Thyroid gland (tissue), 4 donors: ENCODE data around the gene UBTD1. TPM values are rescaled to one million over a fixed set of nuclear protein-coding genes. Genes with fewer than 3 reads are reported as not detected.

Experiments used
- DNase-seq, 2 donors: peaks; one replicate each; pipeline ENCODE4 v3.0.0-alpha.2; 2019
- H3K27ac ChIP-seq, 3 donors: fragments of 200-600 bp; sonication (generic); 1 replicate in 2 of 3; 2 replicates in 1 of 3; pipeline ENCODE4 v1.5.1; 2016 to 2019; ENCODE audit warnings: mild to moderate bottlenecking in 1 of 3, moderate library complexity in 1 of 3
- H3K27me3 ChIP-seq: fragments of 200-600 bp; sonication (generic); one replicate; pipeline ENCODE4 v1.5.1; 2019
- H3K36me3 ChIP-seq, 2 donors: fragments of 200-600 bp; sonication (generic); one replicate each; pipeline ENCODE4 v1.5.1; 2016 to 2019
- H3K4me1 ChIP-seq, 2 donors: fragments of 200-600 bp; sonication (generic); one replicate each; pipeline ENCODE4 v1.5.1; 2017 to 2019
- H3K4me3 ChIP-seq, 3 donors: fragments of 200-600 bp; sonication (generic); replicated peaks in 1 of 3; 1 replicate in 2 of 3; 2 replicates in 1 of 3; pipeline ENCODE4 v1.5.1; 2016; ENCODE audit warnings: mild to moderate bottlenecking in 1 of 3
- H3K9me3 ChIP-seq: fragments of 200-600 bp; sonication (generic); one replicate; pipeline ENCODE4 v1.5.1; 2017
- CTCF ChIP-seq, 6 experiments: fragments of 200-600 bp in 3 of 6; fragments of 450-650 bp in 3 of 6; sonication (generic) in 3 of 6; IDR thresholded peaks; one replicate each; pipeline ENCODE4 v1.5.1; 2016 to 2019; ENCODE audit warnings: antibody characterized with exemption in 6 of 6, mild to moderate bottlenecking in 2 of 6, inconsistent platforms in 1 of 6, moderate library complexity in 1 of 6
- POLR2A ChIP-seq, 2 donors: fragments of 450-650 bp; IDR thresholded peaks; one replicate each; pipeline ENCODE4 v1.6.1; 2017; ENCODE audit warnings: antibody characterized with exemption in 2 of 2, mild to moderate bottlenecking in 2 of 2, moderate library complexity in 1 of 2
- WGBS, 2 donors: methylation state at CpG; one replicate each; pipeline ENCODE4 v1.1.5; 2017; 5-methylcytosine and 5-hydroxymethylcytosine counted together
- intact Hi-C: fragments of 100-400 bp; cut with DNase I; formaldehyde crosslinking; loops from one replicate; pipeline ENCODE4 v1.15.1; 2023
- total RNA-seq, 4 donors: library from RNA; depleted of rRNA; stranded (reverse); fragments of >200 nt; gene quantifications; one replicate each; pipeline ENCODE4 v1.2.3, GENCODE V29; 2016

UBTD1 gene
- total RNA-seq, 4 donors from 2014 or later, result 7.8 to 27.8 (median 20.0) TPM

- peaks cover 17 to 49% of the 10 kb centered on the region in 2 donors for H3K4me1 ChIP-seq
- H3K27me3 ChIP-seq, result no peaks in the 10 kb centered on the region
- H3K9me3 ChIP-seq, result no peaks in the 10 kb centered on the region
- 0% methylated on average over 12 to 37 of the region's 41 CpGs for WGBS, 2 donors
- H3K4me3 ChIP-seq, result peak overlapping the region; percentile 45 to 98 (median 87)
- no peaks in the 10 kb centered on the region for H3K36me3 ChIP-seq
- H3K27ac ChIP-seq, result peak overlapping the region; percentile 76 to 95 (median 91)
- intact Hi-C loops, result no loop called here
- DNase-seq, result peak; percentile 72 to 75
- TF ChIP-seq CTCF (IDR thresholded peaks at IDR 0.05), result no peak
- TF ChIP-seq POLR2A (IDR thresholded peaks at IDR 0.05), result no peak
Measured at GRCh38 chr10:97499561-97500296, 1.0 kb downstream of the UBTD1 start.

- no peaks in the 10 kb centered on the region for H3K27me3 ChIP-seq
- H3K4me3 ChIP-seq, result peak overlapping the region in 1 of 3 donors; percentile 45
- TF ChIP-seq CTCF (IDR thresholded peaks at IDR 0.05) (no peak), POLR2A (IDR thresholded peaks at IDR 0.05) (no peak)
- peak overlapping the region in 2 of 3 donors; percentile 11 to 95 for H3K27ac ChIP-seq
- H3K9me3 ChIP-seq, result no peaks in the 10 kb centered on the region
- WGBS, 2 donors, result 78 to 81% methylated on average over 2 of the region's 2 CpGs
- no peak for DNase-seq
- intact Hi-C loops, result no loop called here
- H3K4me1 ChIP-seq, result peaks cover 14 to 43% of the 10 kb centered on the region in 2 donors
- H3K36me3 ChIP-seq, result no peaks in the 10 kb centered on the region
Measured at GRCh38 chr10:97500297-97500575, 1.5 kb downstream of the UBTD1 start.

GRCh38 chr10:97502916-97503315 lies 4.2 kb downstream of the UBTD1 start:
- intact Hi-C loops, result no loop called here
- H3K36me3 ChIP-seq, result no peaks in the 10 kb centered on the region
- H3K27me3 ChIP-seq, result no peaks in the 10 kb centered on the region
- DNase-seq, result no peak
- H3K27ac ChIP-seq, result peak overlapping the region in 1 of 3 donors; percentile 12
- no peak overlapping the region for H3K4me3 ChIP-seq
- H3K9me3 ChIP-seq, result no peaks in the 10 kb centered on the region
- no peak for TF ChIP-seq CTCF (IDR thresholded peaks at IDR 0.05)
- TF ChIP-seq POLR2A (IDR thresholded peaks at IDR 0.05), result no peak
- H3K4me1 ChIP-seq, result peaks cover 6 to 35% of the 10 kb centered on the region in 2 donors
- 95 to 99% methylated on average over 6 of the region's 6 CpGs for WGBS, 2 donors

GRCh38 chr10:97503406-97503805 lies 4.7 kb downstream of the UBTD1 start:
- peaks cover 6 to 40% of the 10 kb centered on the region in 2 donors for H3K4me1 ChIP-seq
- TF ChIP-seq CTCF (IDR thresholded peaks at IDR 0.05) (no peak), POLR2A (IDR thresholded peaks at IDR 0.05) (no peak)
- H3K9me3 ChIP-seq, result no peaks in the 10 kb centered on the region
- intact Hi-C loops, result no loop called here
- peak overlapping the region in 1 of 3 donors; percentile 12 for H3K27ac ChIP-seq
- no peak overlapping the region for H3K4me3 ChIP-seq
- no peaks in the 10 kb centered on the region for H3K27me3 ChIP-seq
- WGBS, 2 donors, result 81 to 88% methylated on average over 1 to 3 of the region's 3 CpGs
- no peaks in the 10 kb centered on the region for H3K36me3 ChIP-seq
- peak; percentile 29 to 36 for DNase-seq

GRCh38 chr10:97505152-97505551 lies 6.4 kb downstream of the UBTD1 start:
- H3K4me1 ChIP-seq, result peaks cover 1 to 40% of the 10 kb centered on the region in 2 donors
- no peak for DNase-seq
- H3K36me3 ChIP-seq, result no peaks in the 10 kb centered on the region
- H3K4me3 ChIP-seq, result no peak overlapping the region
- no peaks in the 10 kb centered on the region for H3K27me3 ChIP-seq
- WGBS, 2 donors, result 86 to 89% methylated on average over 1 of the region's 1 CpG
- no peak overlapping the region for H3K27ac ChIP-seq
- intact Hi-C loops, result no loop called here
- H3K9me3 ChIP-seq, result no peaks in the 10 kb centered on the region
- TF ChIP-seq POLR2A (IDR thresholded peaks at IDR 0.05) (no peak), CTCF (IDR thresholded peaks at IDR 0.05) (no peak)
